SK-N-SH treated with all-trans-retinoic acid at 6 μM for 48 hours (cell line): ENCODE data around the gene ME3.
A peak's percentile ranks its signal among the peaks of the same experiment; 100 is the strongest.
"Not testable (repeated sequence)": the region's sequence is repeated elsewhere in the genome, so short reads cannot be mapped to it uniquely, and the experiment has no call there.

Experiments used
- ATAC-seq: fragments of 200-7000 bp; cut with Tn5 transposase; 3 replicates; pipeline ENCODE4 v1.9.1; 2020; ENCODE audit warnings: mild to moderate bottlenecking, moderate library complexity
- ARNTL ChIP-seq: fragments of 450-650 bp; formaldehyde crosslinking; IDR thresholded peaks from 2 replicates; pipeline ENCODE4 v1.5.0; 2020; ENCODE audit warnings: low read depth, mild to moderate bottlenecking, moderate library complexity, borderline replicate concordance
- BACH2 ChIP-seq: fragments of 250-450 bp; sonication (Bioruptor Pico); IDR thresholded peaks from 2 replicates; pipeline ENCODE4 v1.9.0; 2021; ENCODE audit warnings: mild to moderate bottlenecking, borderline replicate concordance
- CSDC2 ChIP-seq: fragments of 250-450 bp; sonication (Bioruptor Pico); IDR thresholded peaks from 2 replicates; pipeline ENCODE4 v1.5.0; 2020; ENCODE audit warnings: mild to moderate bottlenecking, moderate library complexity
- ESRRG ChIP-seq: fragments of 250-450 bp; sonication (Bioruptor Pico); IDR thresholded peaks from 2 replicates; pipeline ENCODE4 v1.6.1; 2021; ENCODE audit warnings: mild to moderate bottlenecking
- GLIS3 ChIP-seq: fragments of 250-450 bp; sonication (Bioruptor Pico); IDR thresholded peaks from 2 replicates; pipeline ENCODE4 v1.5.0; 2020; ENCODE audit warnings: mild to moderate bottlenecking, moderate library complexity
- ISL1 ChIP-seq: fragments of 250-450 bp; sonication (Bioruptor Pico); IDR thresholded peaks from 2 replicates; pipeline ENCODE4 v2.1.2; 2022; ENCODE audit warnings: mild to moderate bottlenecking, moderate library complexity
- OSR1 ChIP-seq: fragments of 250-450 bp; sonication (Bioruptor Pico); IDR thresholded peaks from 2 replicates; pipeline ENCODE4 v1.8.0; 2022; ENCODE audit warnings: moderate library complexity, mild to moderate bottlenecking, inconsistent platforms
- PPARA ChIP-seq: fragments of 250-450 bp; sonication (Bioruptor Pico); IDR thresholded peaks from 2 replicates; pipeline ENCODE4 v1.5.0; 2020; ENCODE audit warnings: mild to moderate bottlenecking, borderline replicate concordance
- SNAI2 ChIP-seq: fragments of 250-450 bp; sonication (Bioruptor Pico); IDR thresholded peaks from 2 replicates; pipeline ENCODE4 v1.5.0; 2020; ENCODE audit warnings: mild to moderate bottlenecking, moderate library complexity
- TCF4 ChIP-seq: fragments of 250-450 bp; sonication (Bioruptor Pico); IDR thresholded peaks from 2 replicates; pipeline ENCODE4 v1.8.0; 2021; ENCODE audit warnings: mild to moderate bottlenecking, moderate library complexity, borderline replicate concordance
- TOX ChIP-seq: fragments of 250-450 bp; sonication (Bioruptor Pico); IDR thresholded peaks from 2 replicates; pipeline ENCODE4 v1.8.0; 2021; ENCODE audit warnings: mild to moderate bottlenecking, moderate library complexity, borderline replicate concordance
- TSHZ2 ChIP-seq: fragments of 250-450 bp; sonication (Bioruptor Pico); IDR thresholded peaks from 2 replicates; pipeline ENCODE4 v1.5.0; 2020; ENCODE audit warnings: mild to moderate bottlenecking, moderate library complexity
- ZC3H10 ChIP-seq: fragments of 250-450 bp; sonication (Bioruptor Pico); IDR thresholded peaks from 2 replicates; pipeline ENCODE4 v1.5.1; 2021; ENCODE audit warnings: mild to moderate bottlenecking, moderate library complexity
- ZFP3 ChIP-seq: fragments of 250-450 bp; sonication (Bioruptor Pico); IDR thresholded peaks from 2 replicates; pipeline ENCODE4 v1.5.0; 2020; ENCODE audit warnings: mild to moderate bottlenecking, moderate library complexity
- ZFP30 ChIP-seq: fragments of 450-650 bp; formaldehyde crosslinking; IDR thresholded peaks from 2 replicates; pipeline ENCODE4 v1.5.0; 2022; ENCODE audit warnings: mild to moderate bottlenecking, moderate library complexity
- ZNF565 ChIP-seq: fragments of 450-650 bp; formaldehyde crosslinking; conservative IDR thresholded peaks from 2 replicates; pipeline ENCODE4 v1.5.0; 2020; ENCODE audit warnings: low read depth, mild to moderate bottlenecking, moderate library complexity
- ZNF70 ChIP-seq: fragments of 450-650 bp; formaldehyde crosslinking; IDR thresholded peaks from 2 replicates; pipeline ENCODE4 v1.5.0; 2020; ENCODE audit warnings: mild to moderate bottlenecking, moderate library complexity
- ZNF8 ChIP-seq: fragments of 450-650 bp; formaldehyde crosslinking; IDR thresholded peaks from 2 replicates; pipeline ENCODE4 v1.5.0; 2020; ENCODE audit warnings: mild to moderate bottlenecking, moderate library complexity
- TF ChIP-seq, protein P1 (sequence below): fragments of 250-450 bp; sonication (Bioruptor Pico); IDR thresholded peaks from 2 replicates; pipeline ENCODE4 v1.8.0; 2021; ENCODE audit warnings: low read depth, mild to moderate bottlenecking, moderate library complexity, borderline replicate concordance
- TF ChIP-seq, protein P2 (sequence below): fragments of 250-450 bp; sonication (Bioruptor Pico); IDR thresholded peaks from 2 replicates; pipeline ENCODE4 v1.8.0; 2020; ENCODE audit warnings: mild to moderate bottlenecking, moderate library complexity, borderline replicate concordance
- TF ChIP-seq, protein P3 (sequence below): fragments of 250-450 bp; sonication (Bioruptor Pico); IDR thresholded peaks from 2 replicates; pipeline ENCODE4 v1.5.1; 2021; ENCODE audit warnings: mild to moderate bottlenecking, moderate library complexity
- TF ChIP-seq, protein P4 (sequence below): fragments of 250-450 bp; sonication (Bioruptor Pico); IDR thresholded peaks from 2 replicates; pipeline ENCODE4 v1.5.1; 2020; ENCODE audit warnings: low read depth, mild to moderate bottlenecking, moderate library complexity

Gene ME3

GRCh38 chr11:86423488-86423887 lies 248.9 kb downstream of the ME3 start:
- TF ChIP-seq ISL1 (CRISPR knock-in tag) = peak; percentile 70
- TF ChIP-seq, all 23 proteins: peak for 1; not testable (repeated sequence) for 22
- ATAC-seq = not testable (repeated sequence)

- no peak for TF ChIP-seq ZFP30 (CRISPR knock-in tag)
- TF ChIP-seq, protein P1, sequence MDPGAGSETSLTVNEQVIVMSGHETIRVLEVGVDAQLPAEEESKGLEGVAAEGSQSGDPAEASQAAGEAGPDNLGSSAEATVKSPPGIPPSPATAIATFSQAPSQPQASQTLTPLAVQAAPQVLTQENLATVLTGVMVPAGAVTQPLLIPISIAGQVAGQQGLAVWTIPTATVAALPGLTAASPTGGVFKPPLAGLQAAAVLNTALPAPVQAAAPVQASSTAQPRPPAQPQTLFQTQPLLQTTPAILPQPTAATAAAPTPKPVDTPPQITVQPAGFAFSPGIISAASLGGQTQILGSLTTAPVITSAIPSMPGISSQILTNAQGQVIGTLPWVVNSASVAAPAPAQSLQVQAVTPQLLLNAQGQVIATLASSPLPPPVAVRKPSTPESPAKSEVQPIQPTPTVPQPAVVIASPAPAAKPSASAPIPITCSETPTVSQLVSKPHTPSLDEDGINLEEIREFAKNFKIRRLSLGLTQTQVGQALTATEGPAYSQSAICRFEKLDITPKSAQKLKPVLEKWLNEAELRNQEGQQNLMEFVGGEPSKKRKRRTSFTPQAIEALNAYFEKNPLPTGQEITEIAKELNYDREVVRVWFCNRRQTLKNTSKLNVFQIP (CRISPR knock-in tag) = no peak
- TF ChIP-seq CSDC2 (CRISPR knock-in tag) = no peak
- TF ChIP-seq, protein P2, sequence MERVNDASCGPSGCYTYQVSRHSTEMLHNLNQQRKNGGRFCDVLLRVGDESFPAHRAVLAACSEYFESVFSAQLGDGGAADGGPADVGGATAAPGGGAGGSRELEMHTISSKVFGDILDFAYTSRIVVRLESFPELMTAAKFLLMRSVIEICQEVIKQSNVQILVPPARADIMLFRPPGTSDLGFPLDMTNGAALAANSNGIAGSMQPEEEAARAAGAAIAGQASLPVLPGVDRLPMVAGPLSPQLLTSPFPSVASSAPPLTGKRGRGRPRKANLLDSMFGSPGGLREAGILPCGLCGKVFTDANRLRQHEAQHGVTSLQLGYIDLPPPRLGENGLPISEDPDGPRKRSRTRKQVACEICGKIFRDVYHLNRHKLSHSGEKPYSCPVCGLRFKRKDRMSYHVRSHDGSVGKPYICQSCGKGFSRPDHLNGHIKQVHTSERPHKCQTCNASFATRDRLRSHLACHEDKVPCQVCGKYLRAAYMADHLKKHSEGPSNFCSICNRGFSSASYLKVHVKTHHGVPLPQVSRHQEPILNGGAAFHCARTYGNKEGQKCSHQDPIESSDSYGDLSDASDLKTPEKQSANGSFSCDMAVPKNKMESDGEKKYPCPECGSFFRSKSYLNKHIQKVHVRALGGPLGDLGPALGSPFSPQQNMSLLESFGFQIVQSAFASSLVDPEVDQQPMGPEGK (CRISPR knock-in tag) = no peak
- TF ChIP-seq ZNF70 (CRISPR knock-in tag) = no peak
- no peak for TF ChIP-seq PPARA (CRISPR knock-in tag)
- TF ChIP-seq ZNF565 (CRISPR knock-in tag) = no peak
- TF ChIP-seq TOX (CRISPR knock-in tag) = no peak
- TF ChIP-seq, protein P3, sequence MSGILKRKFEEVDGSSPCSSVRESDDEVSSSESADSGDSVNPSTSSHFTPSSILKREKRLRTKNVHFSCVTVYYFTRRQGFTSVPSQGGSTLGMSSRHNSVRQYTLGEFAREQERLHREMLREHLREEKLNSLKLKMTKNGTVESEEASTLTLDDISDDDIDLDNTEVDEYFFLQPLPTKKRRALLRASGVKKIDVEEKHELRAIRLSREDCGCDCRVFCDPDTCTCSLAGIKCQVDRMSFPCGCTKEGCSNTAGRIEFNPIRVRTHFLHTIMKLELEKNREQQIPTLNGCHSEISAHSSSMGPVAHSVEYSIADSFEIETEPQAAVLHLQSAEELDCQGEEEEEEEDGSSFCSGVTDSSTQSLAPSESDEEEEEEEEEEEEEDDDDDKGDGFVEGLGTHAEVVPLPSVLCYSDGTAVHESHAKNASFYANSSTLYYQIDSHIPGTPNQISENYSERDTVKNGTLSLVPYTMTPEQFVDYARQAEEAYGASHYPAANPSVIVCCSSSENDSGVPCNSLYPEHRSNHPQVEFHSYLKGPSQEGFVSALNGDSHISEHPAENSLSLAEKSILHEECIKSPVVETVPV = no peak
- no peak for TF ChIP-seq SNAI2 (CRISPR knock-in tag)
- no peak for TF ChIP-seq TCF4 (CRISPR knock-in tag)
- no peak for TF ChIP-seq OSR1
- no peak for TF ChIP-seq TSHZ2 (CRISPR knock-in tag)
- no peak for TF ChIP-seq ZC3H10 (CRISPR knock-in tag)
- TF ChIP-seq ARNTL (CRISPR knock-in tag) = no peak
- no peak for TF ChIP-seq GLIS3 (CRISPR knock-in tag)
- TF ChIP-seq, protein P4, sequence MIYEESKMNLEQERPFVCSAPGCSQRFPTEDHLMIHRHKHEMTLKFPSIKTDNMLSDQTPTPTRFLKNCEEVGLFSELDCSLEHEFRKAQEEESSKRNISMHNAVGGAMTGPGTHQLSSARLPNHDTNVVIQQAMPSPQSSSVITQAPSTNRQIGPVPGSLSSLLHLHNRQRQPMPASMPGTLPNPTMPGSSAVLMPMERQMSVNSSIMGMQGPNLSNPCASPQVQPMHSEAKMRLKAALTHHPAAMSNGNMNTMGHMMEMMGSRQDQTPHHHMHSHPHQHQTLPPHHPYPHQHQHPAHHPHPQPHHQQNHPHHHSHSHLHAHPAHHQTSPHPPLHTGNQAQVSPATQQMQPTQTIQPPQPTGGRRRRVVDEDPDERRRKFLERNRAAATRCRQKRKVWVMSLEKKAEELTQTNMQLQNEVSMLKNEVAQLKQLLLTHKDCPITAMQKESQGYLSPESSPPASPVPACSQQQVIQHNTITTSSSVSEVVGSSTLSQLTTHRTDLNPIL (CRISPR knock-in tag) = no peak
- no peak for TF ChIP-seq ZFP3
- no peak for TF ChIP-seq ZNF8
- TF ChIP-seq BACH2 (CRISPR knock-in tag) = no peak
- ATAC-seq = no peak
Observed at GRCh38 chr11:86422371-86422770, 250.0 kb downstream of the ME3 start.

DNA sequence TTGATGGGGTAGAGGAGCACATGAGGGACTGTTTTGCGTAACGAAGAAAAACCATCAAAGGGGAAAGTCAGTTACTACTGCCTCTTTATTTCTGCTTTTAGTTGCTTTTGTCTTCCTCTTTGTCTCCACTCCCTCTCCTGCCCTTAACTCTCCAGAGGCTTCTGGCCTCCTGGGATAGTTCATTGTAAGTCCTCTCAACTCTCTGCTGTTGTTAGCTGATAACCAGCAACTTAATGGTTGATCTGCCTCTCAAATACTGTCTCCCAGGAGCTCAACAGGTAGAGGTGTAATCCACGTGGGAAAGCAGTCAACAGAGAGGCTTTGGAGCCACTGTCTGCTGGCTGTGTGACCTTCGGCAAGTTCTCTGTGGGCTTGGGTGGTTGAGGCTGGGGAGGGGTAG lies 250.5 kb downstream of the ME3 start:
- no peak for TF ChIP-seq ZNF70 (CRISPR knock-in tag)
- no peak for ATAC-seq

- TF ChIP-seq, protein P1 (CRISPR knock-in tag) = no peak
- TF ChIP-seq ZNF8 (no peak), OSR1 (no peak), ZC3H10 (CRISPR knock-in tag) (no peak), ESRRG (no peak), TCF4 (CRISPR knock-in tag) (no peak), ZNF70 (CRISPR knock-in tag) (no peak), CSDC2 (CRISPR knock-in tag) (no peak), ARNTL (CRISPR knock-in tag) (no peak)
- TF ChIP-seq, protein P4 (CRISPR knock-in tag) = no peak
- ATAC-seq = peak; percentile 92
Observed at GRCh38 chr11:86418917-86419316, 253.5 kb downstream of the ME3 start.
